B cell (primary cell): ENCODE results near the gene ATXN7L2.

ENCODE experiments used
- EZH2 ChIP-seq: IDR thresholded peaks from 2 replicates; pipeline ENCODE4 v1.6.1; 2012; ENCODE audit warnings: borderline replicate concordance, low read depth, mild to moderate bottlenecking, moderate library complexity, low read length; ENCODE audit not compliant: insufficient read depth, poor library complexity, severe bottlenecking
- TF ChIP-seq, protein P1 (sequence below): fragments of 200-600 bp; IDR thresholded peaks from one replicate; pipeline ENCODE4 v1.8.0; 2022; ENCODE audit warnings: antibody characterized with exemption, mild to moderate bottlenecking

DNA sequence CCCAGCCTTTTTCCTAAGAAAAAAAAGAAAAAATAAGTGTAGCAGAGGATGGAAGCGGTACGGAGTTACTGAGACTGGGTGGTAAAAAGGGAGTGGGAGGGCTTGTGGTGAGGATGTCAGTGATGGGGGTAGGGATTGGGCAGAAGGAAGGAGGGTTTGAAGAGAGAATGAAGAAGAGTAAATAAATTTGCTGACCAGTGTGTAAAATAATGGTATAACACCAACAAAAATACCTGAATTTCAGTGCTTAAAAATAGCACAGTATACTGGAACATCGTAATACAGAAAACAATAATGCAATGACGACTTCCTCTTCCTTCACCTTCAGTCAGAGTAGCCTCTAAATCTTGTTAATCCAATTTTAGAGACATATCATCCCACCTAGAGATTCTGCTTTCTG lies 36.2 kb upstream of the ATXN7L2 start:
- TF ChIP-seq, protein P1, sequence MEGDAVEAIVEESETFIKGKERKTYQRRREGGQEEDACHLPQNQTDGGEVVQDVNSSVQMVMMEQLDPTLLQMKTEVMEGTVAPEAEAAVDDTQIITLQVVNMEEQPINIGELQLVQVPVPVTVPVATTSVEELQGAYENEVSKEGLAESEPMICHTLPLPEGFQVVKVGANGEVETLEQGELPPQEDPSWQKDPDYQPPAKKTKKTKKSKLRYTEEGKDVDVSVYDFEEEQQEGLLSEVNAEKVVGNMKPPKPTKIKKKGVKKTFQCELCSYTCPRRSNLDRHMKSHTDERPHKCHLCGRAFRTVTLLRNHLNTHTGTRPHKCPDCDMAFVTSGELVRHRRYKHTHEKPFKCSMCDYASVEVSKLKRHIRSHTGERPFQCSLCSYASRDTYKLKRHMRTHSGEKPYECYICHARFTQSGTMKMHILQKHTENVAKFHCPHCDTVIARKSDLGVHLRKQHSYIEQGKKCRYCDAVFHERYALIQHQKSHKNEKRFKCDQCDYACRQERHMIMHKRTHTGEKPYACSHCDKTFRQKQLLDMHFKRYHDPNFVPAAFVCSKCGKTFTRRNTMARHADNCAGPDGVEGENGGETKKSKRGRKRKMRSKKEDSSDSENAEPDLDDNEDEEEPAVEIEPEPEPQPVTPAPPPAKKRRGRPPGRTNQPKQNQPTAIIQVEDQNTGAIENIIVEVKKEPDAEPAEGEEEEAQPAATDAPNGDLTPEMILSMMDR, result no peak
- no peak for TF ChIP-seq EZH2
